ENCODE data around the gene NFXL1.
A peak's percentile ranks its signal among the peaks of the same experiment; 100 is the strongest.

Gene NFXL1

DNA sequence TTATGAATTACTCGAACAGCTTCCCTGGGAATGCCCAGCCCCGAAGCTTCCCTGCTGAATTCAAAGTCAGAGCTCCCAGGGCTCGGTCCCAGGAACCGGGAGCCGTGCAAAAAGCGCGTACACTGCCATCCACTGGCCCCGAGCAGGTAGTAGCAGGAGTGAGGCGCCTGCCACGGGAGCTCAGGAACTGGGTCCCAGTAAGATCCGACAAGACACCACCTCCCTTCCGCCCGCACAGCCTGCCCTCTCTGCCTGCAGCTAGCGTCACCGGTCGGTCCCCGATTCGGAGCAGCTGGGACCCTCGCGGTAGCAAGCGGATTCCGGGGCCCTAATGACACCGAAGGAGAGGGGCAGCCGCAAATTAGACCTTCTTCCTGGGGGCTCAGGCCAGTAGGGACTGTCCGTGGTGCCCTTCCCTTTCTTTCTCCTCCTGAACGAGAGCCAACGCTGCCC is 77.7 kb downstream of the NFXL1 start:
- H3K27me3 ChIP-seq (ENCODE audit: insufficient read depth, poor library complexity, severe bottlenecking), result no peaks in the 10 kb centered on the region
- TF ChIP-seq, protein P1, sequence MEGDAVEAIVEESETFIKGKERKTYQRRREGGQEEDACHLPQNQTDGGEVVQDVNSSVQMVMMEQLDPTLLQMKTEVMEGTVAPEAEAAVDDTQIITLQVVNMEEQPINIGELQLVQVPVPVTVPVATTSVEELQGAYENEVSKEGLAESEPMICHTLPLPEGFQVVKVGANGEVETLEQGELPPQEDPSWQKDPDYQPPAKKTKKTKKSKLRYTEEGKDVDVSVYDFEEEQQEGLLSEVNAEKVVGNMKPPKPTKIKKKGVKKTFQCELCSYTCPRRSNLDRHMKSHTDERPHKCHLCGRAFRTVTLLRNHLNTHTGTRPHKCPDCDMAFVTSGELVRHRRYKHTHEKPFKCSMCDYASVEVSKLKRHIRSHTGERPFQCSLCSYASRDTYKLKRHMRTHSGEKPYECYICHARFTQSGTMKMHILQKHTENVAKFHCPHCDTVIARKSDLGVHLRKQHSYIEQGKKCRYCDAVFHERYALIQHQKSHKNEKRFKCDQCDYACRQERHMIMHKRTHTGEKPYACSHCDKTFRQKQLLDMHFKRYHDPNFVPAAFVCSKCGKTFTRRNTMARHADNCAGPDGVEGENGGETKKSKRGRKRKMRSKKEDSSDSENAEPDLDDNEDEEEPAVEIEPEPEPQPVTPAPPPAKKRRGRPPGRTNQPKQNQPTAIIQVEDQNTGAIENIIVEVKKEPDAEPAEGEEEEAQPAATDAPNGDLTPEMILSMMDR (IDR thresholded peaks at IDR 0.05; ENCODE audit: insufficient read depth, low read length), result peak; percentile 53
- no peak for TF ChIP-seq SPI1 (IDR thresholded peaks at IDR 0.05; ENCODE audit: borderline replicate concordance, low read depth)
- no peak overlapping the region for H3K27ac ChIP-seq (replicated peaks)
- H3K4me3 ChIP-seq (replicated peaks; ENCODE audit: insufficient read depth, low read length), result peak overlapping the region; percentile 65
- DNase-seq (ENCODE audit: low read depth in 1 of 2, low spot score in 1 of 2), result peak in 1 of 2 experiments; percentile 76

DNA sequence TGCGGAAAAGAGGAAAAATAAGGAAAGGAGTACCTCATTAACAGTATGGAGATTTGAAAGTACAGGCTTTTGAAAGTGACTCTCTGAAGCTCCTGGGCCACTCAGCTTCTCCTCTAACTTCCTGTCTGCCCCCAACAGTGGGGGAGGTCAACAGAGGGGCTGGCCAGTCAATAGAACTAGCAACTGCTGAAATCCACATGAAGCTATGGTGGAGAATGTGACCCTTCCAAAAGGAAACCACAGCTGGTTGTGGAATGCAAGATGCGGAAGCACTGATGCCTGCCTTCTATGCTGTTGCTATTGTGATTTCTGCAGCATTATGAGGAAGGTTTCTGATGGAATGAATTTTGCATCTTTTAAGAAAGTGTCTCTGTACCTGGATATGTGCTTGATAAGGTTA is 78.9 kb downstream of the NFXL1 start:
- H3K4me3 ChIP-seq (replicated peaks; ENCODE audit: insufficient read depth, low read length), result no peak overlapping the region
- TF ChIP-seq POLR2AphosphoS5 (IDR thresholded peaks at IDR 0.05; ENCODE audit: low read depth) (no peak), SPI1 (IDR thresholded peaks at IDR 0.05; ENCODE audit: borderline replicate concordance, low read depth) (no peak), GABPA (IDR thresholded peaks at IDR 0.05; ENCODE audit: low read depth) (no peak)
- TF ChIP-seq, protein P2, sequence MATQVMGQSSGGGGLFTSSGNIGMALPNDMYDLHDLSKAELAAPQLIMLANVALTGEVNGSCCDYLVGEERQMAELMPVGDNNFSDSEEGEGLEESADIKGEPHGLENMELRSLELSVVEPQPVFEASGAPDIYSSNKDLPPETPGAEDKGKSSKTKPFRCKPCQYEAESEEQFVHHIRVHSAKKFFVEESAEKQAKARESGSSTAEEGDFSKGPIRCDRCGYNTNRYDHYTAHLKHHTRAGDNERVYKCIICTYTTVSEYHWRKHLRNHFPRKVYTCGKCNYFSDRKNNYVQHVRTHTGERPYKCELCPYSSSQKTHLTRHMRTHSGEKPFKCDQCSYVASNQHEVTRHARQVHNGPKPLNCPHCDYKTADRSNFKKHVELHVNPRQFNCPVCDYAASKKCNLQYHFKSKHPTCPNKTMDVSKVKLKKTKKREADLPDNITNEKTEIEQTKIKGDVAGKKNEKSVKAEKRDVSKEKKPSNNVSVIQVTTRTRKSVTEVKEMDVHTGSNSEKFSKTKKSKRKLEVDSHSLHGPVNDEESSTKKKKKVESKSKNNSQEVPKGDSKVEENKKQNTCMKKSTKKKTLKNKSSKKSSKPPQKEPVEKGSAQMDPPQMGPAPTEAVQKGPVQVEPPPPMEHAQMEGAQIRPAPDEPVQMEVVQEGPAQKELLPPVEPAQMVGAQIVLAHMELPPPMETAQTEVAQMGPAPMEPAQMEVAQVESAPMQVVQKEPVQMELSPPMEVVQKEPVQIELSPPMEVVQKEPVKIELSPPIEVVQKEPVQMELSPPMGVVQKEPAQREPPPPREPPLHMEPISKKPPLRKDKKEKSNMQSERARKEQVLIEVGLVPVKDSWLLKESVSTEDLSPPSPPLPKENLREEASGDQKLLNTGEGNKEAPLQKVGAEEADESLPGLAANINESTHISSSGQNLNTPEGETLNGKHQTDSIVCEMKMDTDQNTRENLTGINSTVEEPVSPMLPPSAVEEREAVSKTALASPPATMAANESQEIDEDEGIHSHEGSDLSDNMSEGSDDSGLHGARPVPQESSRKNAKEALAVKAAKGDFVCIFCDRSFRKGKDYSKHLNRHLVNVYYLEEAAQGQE (IDR thresholded peaks at IDR 0.05; ENCODE audit: insufficient replicate concordance, low read depth), result no peak
- TF ChIP-seq, protein P1 (IDR thresholded peaks at IDR 0.05; ENCODE audit: insufficient read depth, low read length), result no peak
- no peak for DNase-seq (ENCODE audit: low read depth in 1 of 2, low spot score in 1 of 2)
- no peaks in the 10 kb centered on the region for H3K27me3 ChIP-seq (ENCODE audit: insufficient read depth, poor library complexity, severe bottlenecking)
- no peak overlapping the region for H3K27ac ChIP-seq (replicated peaks)

DNA sequence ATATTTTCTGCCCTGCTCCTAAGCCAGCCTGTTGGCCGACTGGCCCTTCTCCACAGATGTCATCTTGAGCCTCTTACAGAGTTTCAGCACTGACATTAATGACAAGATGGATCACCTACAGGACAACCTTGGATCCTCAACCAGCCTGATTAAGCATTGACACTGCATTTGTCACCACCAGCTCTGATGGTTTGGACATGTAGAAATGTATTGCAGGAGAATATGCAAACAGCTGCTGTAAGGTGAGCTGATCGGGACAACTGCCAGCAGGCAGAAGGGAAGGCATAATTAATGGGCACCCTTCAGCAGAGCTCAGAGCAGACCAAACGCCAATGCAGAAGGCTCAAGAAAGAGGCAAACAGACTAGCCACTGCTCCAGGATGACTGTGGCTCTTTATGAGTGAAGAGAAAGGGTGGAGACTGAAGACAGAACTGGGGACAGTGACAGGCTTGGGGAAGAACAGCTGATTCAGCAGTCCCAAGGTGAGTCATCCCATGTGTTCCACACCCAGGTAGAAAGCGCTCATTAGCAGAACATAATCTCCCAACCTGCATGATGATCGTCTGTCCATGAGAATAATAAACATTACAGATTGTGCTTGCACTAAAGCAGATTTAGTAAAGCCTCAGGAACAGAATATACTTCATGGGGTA is 83.2 kb downstream of the NFXL1 start:
- no peak for TF ChIP-seq SPI1 (IDR thresholded peaks at IDR 0.05; ENCODE audit: borderline replicate concordance, low read depth)
- no peak for TF ChIP-seq GABPA (IDR thresholded peaks at IDR 0.05; ENCODE audit: low read depth)
- TF ChIP-seq, protein P2 (IDR thresholded peaks at IDR 0.05; ENCODE audit: insufficient replicate concordance, low read depth), result no peak
- TF ChIP-seq, protein P1 (IDR thresholded peaks at IDR 0.05; ENCODE audit: insufficient read depth, low read length), result no peak
- no peak for TF ChIP-seq POLR2AphosphoS5 (IDR thresholded peaks at IDR 0.05; ENCODE audit: low read depth)
- no peak overlapping the region for H3K4me3 ChIP-seq (replicated peaks; ENCODE audit: insufficient read depth, low read length)
- H3K27ac ChIP-seq (replicated peaks), result no peak overlapping the region
- DNase-seq (ENCODE audit: low read depth in 1 of 2, low spot score in 1 of 2), result no peak
- H3K27me3 ChIP-seq (ENCODE audit: insufficient read depth, poor library complexity, severe bottlenecking), result no peaks in the 10 kb centered on the region
